Endodermal cell (in vitro differentiated cells): ENCODE data around the gene WDFY2. TPM values are rescaled to one million over a fixed set of nuclear protein-coding genes. Genes with fewer than 3 reads are reported as not detected.

Experiments
- DNase-seq: peaks from one replicate; pipeline ENCODE4 v3.0.0-alpha.2; 2017
- H3K27ac ChIP-seq: 2 replicates; pipeline ENCODE4 v1.5.1; 2013; ENCODE audit warnings: mild to moderate bottlenecking, low read depth, low read length, moderate library complexity
- H3K27me3 ChIP-seq: 2 replicates; pipeline ENCODE4 v1.6.1; 2013; ENCODE audit warnings: mild to moderate bottlenecking, low read length, moderate library complexity; ENCODE audit not compliant: insufficient read depth, control insufficient read depth, poor library complexity, severe bottlenecking
- H3K36me3 ChIP-seq: 2 replicates; pipeline ENCODE4 v1.7.0; 2013; ENCODE audit warnings: mild to moderate bottlenecking, low read length, moderate library complexity; ENCODE audit not compliant: control insufficient read depth, insufficient read depth
- H3K4me1 ChIP-seq: one replicate; pipeline ENCODE4 v1.7.0; 2013; ENCODE audit warnings: low read length; ENCODE audit not compliant: control insufficient read depth, insufficient read depth
- H3K4me3 ChIP-seq: 2 replicates; pipeline ENCODE4 v1.5.1; 2013; ENCODE audit warnings: mild to moderate bottlenecking, low read length, moderate library complexity
- H3K9ac ChIP-seq: 2 replicates; pipeline ENCODE4 v1.6.1; 2013; ENCODE audit warnings: mild to moderate bottlenecking, low read length, moderate library complexity; ENCODE audit not compliant: poor library complexity, severe bottlenecking; ENCODE audit errors: extremely low read depth
- H3K9me3 ChIP-seq: 2 replicates; pipeline ENCODE4 v1.6.1; 2013; ENCODE audit warnings: mild to moderate bottlenecking, low read length, moderate library complexity; ENCODE audit not compliant: control insufficient read depth
- H3K27ac Mint-ChIP-seq: 2 replicates; pipeline ENCODE4 v1.8.0; 2020; ENCODE audit warnings: mixed read lengths
- H3K27me3 Mint-ChIP-seq: 2 replicates; pipeline ENCODE4 v1.8.0; 2021; ENCODE audit warnings: mild to moderate bottlenecking, mixed read lengths; ENCODE audit not compliant: insufficient read depth
- H3K36me3 Mint-ChIP-seq: 2 replicates; pipeline ENCODE4 v1.8.0; 2020; ENCODE audit warnings: low read depth, mixed read lengths
- H3K4me1 Mint-ChIP-seq: 2 replicates; pipeline ENCODE4 v1.8.0; 2020; ENCODE audit warnings: mixed read lengths
- H3K4me3 Mint-ChIP-seq: 2 replicates; pipeline ENCODE4 v1.8.0; 2020; ENCODE audit warnings: mild to moderate bottlenecking, moderate library complexity, mixed read lengths
- H3K9me3 Mint-ChIP-seq: 2 replicates; pipeline ENCODE4 v1.8.0; 2020; ENCODE audit warnings: mild to moderate bottlenecking, mixed read lengths
- CTCF ChIP-seq: fragments of 200-600 bp; sonication (generic); conservative IDR thresholded peaks from 2 replicates; pipeline ENCODE4 v1.5.0; 2021; ENCODE audit warnings: antibody characterized with exemption, mild to moderate bottlenecking
- WGBS, 2 experiments: methylation state at CpG; one replicate each; pipeline versions ENCODE4 v1.1.5 to v1.1.7; 2013; ENCODE audit warnings: missing lambda C conversion rate in 2 of 2, mixed read lengths in 1 of 2; ENCODE audit not compliant: insufficient coverage in 1 of 2, insufficient read length in 1 of 2; 5-methylcytosine and 5-hydroxymethylcytosine counted together
- total RNA-seq, 2 donors: library from RNA; stranded (reverse); fragmentation: NEBNext Ultra II Directional in 1 of 2; extraction: Animal tissue kit (Norgen Biotek cat#: 25700) in 1 of 2; gene quantifications; 2 replicates in 1 of 2; 3 replicates in 1 of 2; pipeline ENCODE4 v1.2.1, GENCODE V29; 2021

The WDFY2 gene
- total RNA-seq, 2 donors from 2014 or later = 20.6 to 28.0 TPM

DNA sequence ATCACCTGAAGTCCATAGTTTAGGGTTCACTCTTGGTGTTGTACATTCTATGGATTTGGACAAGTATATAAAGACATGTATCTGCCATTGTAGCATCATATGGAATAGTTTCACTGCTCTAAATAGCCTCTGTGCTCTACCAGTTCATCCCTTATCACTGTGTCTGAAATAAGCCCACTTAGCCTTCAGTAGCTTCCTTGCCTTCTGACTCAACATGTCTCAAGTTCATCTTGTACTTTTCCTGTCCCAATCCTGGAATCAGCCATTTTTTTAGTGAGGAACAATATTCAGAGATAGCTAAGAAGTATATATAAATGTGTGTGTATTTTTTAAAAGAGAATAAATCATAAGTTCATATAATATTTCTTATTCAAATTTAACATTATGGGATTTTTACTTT is 140.5 kb downstream of the WDFY2 start:
- H3K4me3 Mint-ChIP-seq = no peak overlapping the region
- H3K9ac ChIP-seq = no peak overlapping the region
- no peak overlapping the region for H3K27ac ChIP-seq
- peaks cover 2% of the 10 kb centered on the region for H3K4me1 ChIP-seq
- peaks cover 13% of the 10 kb centered on the region for H3K36me3 ChIP-seq
- no peaks in the 10 kb centered on the region for H3K27me3 ChIP-seq
- no peak for DNase-seq
- no peaks in the 10 kb centered on the region for H3K27me3 Mint-ChIP-seq
- no peaks in the 10 kb centered on the region for H3K9me3 Mint-ChIP-seq
- no peak overlapping the region for H3K4me3 ChIP-seq
- peaks cover 6% of the 10 kb centered on the region for H3K4me1 Mint-ChIP-seq
- no peaks in the 10 kb centered on the region for H3K9me3 ChIP-seq
- H3K27ac Mint-ChIP-seq = no peak overlapping the region
- H3K36me3 Mint-ChIP-seq = peaks cover 16% of the 10 kb centered on the region
- TF ChIP-seq CTCF = no peak

- Mint-ChIP-seq H3K27ac (no peak overlapping the region), H3K9me3 (no peaks in the 10 kb centered on the region), H3K4me3 (no peak overlapping the region), H3K36me3 (peaks cover 16% of the 10 kb centered on the region), H3K4me1 (peaks cover 6% of the 10 kb centered on the region), H3K27me3 (no peaks in the 10 kb centered on the region)
- Histone ChIP-seq H3K36me3 (peaks cover 13% of the 10 kb centered on the region), H3K27me3 (no peaks in the 10 kb centered on the region), H3K9ac (no peak overlapping the region), H3K4me1 (peaks cover 2% of the 10 kb centered on the region), H3K9me3 (no peaks in the 10 kb centered on the region), H3K4me3 (no peak overlapping the region), H3K27ac (no peak overlapping the region)
- WGBS, 2 experiments = 95 to 100% methylated on average over 3 of the region's 3 CpGs
- no peak for DNase-seq
- no peak for TF ChIP-seq CTCF
Observed at GRCh38 chr13:51726446-51727193, 142.4 kb downstream of the WDFY2 start.

- H3K27ac Mint-ChIP-seq = peak overlapping the region; percentile 15
- WGBS, 2 experiments = 90 to 94% methylated on average over 7 to 8 of the region's 8 CpGs
Observed at GRCh38 chr13:51727634-51728274, 143.5 kb downstream of the WDFY2 start.

More at GRCh38 chr13:51727634-51728274, 143.5 kb downstream of the WDFY2 start:
- Histone ChIP-seq H3K4me3 (no peak overlapping the region), H3K27ac (no peak overlapping the region), H3K4me1 (no peaks in the 10 kb centered on the region), H3K9ac (no peak overlapping the region), H3K9me3 (no peaks in the 10 kb centered on the region), H3K36me3 (peaks cover 13% of the 10 kb centered on the region), H3K27me3 (no peaks in the 10 kb centered on the region)
- no peak for DNase-seq
- no peak for TF ChIP-seq CTCF
- Mint-ChIP-seq H3K27me3 (no peaks in the 10 kb centered on the region), H3K4me3 (no peak overlapping the region), H3K4me1 (no peaks in the 10 kb centered on the region), H3K36me3 (peaks cover 16% of the 10 kb centered on the region), H3K9me3 (no peaks in the 10 kb centered on the region)
